Kidney (tissue), 14 donors: ENCODE measurements around the gene FKBP4. TPM values are rescaled to one million over a fixed set of nuclear protein-coding genes. Genes with fewer than 3 reads are reported as not detected.

Source experiments
- DNase-seq, 5 donors: peaks; one replicate each; pipeline ENCODE4 v3.0.0-alpha.2; 2013 to 2020
- FAIRE-seq: peaks from 2 replicates; lab custom pipeline; 2012; peaks lifted over from hg19 to GRCh38; lab: Jason Lieb, UNC
- H3K27ac ChIP-seq, 2 donors: one replicate each; pipeline ENCODE4 v1.7.0; 2013; ENCODE audit warnings: low read depth in 2 of 2, low read length in 2 of 2, inconsistent platforms in 1 of 2
- H3K27me3 ChIP-seq: one replicate; pipeline ENCODE4 v1.7.1; 2013; ENCODE audit warnings: low read length, inconsistent platforms; ENCODE audit not compliant: control insufficient read depth, insufficient read depth
- H3K36me3 ChIP-seq, 3 donors: one replicate each; pipeline versions ENCODE4 v1.7.0 to v1.7.1; 2013; ENCODE audit warnings: low read length in 3 of 3, control low read depth in 1 of 3, inconsistent platforms in 1 of 3; ENCODE audit not compliant: insufficient read depth in 3 of 3, control insufficient read depth in 2 of 3
- H3K4me1 ChIP-seq, 3 donors: one replicate each; pipeline versions ENCODE4 v1.7.0 to v1.7.1; 2013; ENCODE audit warnings: low read length in 3 of 3, inconsistent platforms in 1 of 3, low read depth in 1 of 3; ENCODE audit not compliant: control insufficient read depth in 2 of 3, insufficient read depth in 2 of 3
- H3K4me3 ChIP-seq, 3 donors: one replicate each; pipeline versions ENCODE4 v1.7.0 to v1.8.1; 2013; ENCODE audit warnings: low read length in 3 of 3, control low read depth in 1 of 3, inconsistent platforms in 1 of 3
- H3K9ac ChIP-seq, 3 donors: one replicate each; pipeline versions ENCODE4 v1.7.0 to v1.7.1; 2013; ENCODE audit warnings: low read length in 3 of 3, control low read depth in 1 of 3, inconsistent platforms in 1 of 3
- H3K9me3 ChIP-seq, 3 donors: one replicate each; pipeline versions ENCODE4 v1.7.0 to v1.7.1; 2013; ENCODE audit warnings: low read length in 3 of 3, control low read depth in 1 of 3, inconsistent platforms in 1 of 3; ENCODE audit not compliant: control insufficient read depth in 2 of 3, insufficient read depth in 1 of 3
- CTCF ChIP-seq: IDR thresholded peaks from 3 replicates; pipeline ENCODE4 v1.5.1; 2012; ENCODE audit warnings: mild to moderate bottlenecking, moderate library complexity, borderline replicate concordance; ENCODE audit not compliant: insufficient read depth; ENCODE audit errors: extremely low read depth
- intact Hi-C: fragments of 100-400 bp; cut with DNase I; formaldehyde crosslinking; loops from one replicate; pipeline ENCODE4 v1.11.1; 2022
- polyA plus RNA-seq: library from polyadenylated mRNA; stranded (reverse); fragments of 350-450 nt; fragmentation: Illumina TruSeq; extraction: RNeasy Lipid Tissue Mini Kit (QIAGEN cat#74804); gene quantifications from one replicate; pipeline ENCODE4 v1.2.3, GENCODE V29; 2014; ENCODE audit warnings: low read depth, low replicate concordance; ENCODE audit not compliant: insufficient read depth
- total RNA-seq: library from RNA; stranded (reverse); fragmentation: NEBNext Ultra II Directional; extraction: Animal tissue kit (Norgen Biotek cat#: 25700); gene quantifications from one replicate; pipeline ENCODE4 v1.2.1, GENCODE V29; 2021
- donor health status: control.
- donor health status: control.
- donor health status: control.
- donor health status: control.
- donor health status: control.
- donor health status: DM: yes; HTN: yes; CAD: no.
- donor health status: Normal renal cell carcinoma (clear cell type).

FKBP4 gene
- total and polyA plus RNA-seq, 2 donors from 2014 or later, result 70.2 to 114 TPM

DNA sequence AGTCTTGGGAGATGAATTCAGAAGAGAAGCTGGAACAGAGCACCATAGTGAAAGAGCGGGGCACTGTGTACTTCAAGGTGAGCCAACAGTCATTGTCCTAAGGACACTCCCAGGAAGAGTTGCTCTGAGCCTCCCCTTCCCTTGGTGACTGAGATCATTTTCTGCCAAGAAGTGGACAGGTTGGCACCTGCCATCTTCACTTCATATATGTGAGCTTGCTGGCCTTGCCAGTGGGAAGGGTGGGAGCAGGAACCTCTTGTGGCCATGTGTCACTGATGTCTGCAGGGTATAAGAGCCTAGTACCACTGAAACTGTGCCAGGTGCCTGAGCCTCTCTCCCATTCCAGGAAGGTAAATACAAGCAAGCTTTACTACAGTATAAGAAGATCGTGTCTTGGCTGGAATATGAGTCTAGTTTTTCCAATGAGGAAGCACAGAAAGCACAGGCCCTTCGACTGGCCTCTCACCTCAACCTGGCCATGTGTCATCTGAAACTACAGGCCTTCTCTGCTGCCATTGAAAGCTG lies 5.3 kb downstream of the FKBP4 start:
- no peak for FAIRE-seq
- Histone ChIP-seq H3K4me3 (no peak overlapping the region), H3K27ac (no peak overlapping the region), H3K36me3 (peaks cover 23 to 76% (median 60%) of the 10 kb centered on the region in 3 donors), H3K9me3 (no peaks in the 10 kb centered on the region), H3K9ac (no peak overlapping the region), H3K4me1 (peaks cover 9 to 31% (median 25%) of the 10 kb centered on the region in 3 donors), H3K27me3 (no peaks in the 10 kb centered on the region)
- TF ChIP-seq CTCF, result no peak
- intact Hi-C loops, result no loop called here
- DNase-seq, result peak in 1 of 5 donors; percentile 10

GRCh38 chr12:2801044-2801783 lies 6.4 kb downstream of the FKBP4 start:
- no peak for TF ChIP-seq CTCF
- no peak overlapping the region for H3K9ac ChIP-seq
- FAIRE-seq, result no peak
- no peak overlapping the region for H3K27ac ChIP-seq
- H3K9me3 ChIP-seq, result no peaks in the 10 kb centered on the region
- peaks cover 9 to 30% (median 25%) of the 10 kb centered on the region in 3 donors for H3K4me1 ChIP-seq
- peak in 1 of 5 donors; percentile 25 for DNase-seq
- H3K27me3 ChIP-seq, result no peaks in the 10 kb centered on the region
- peaks cover 23 to 76% (median 66%) of the 10 kb centered on the region in 3 donors for H3K36me3 ChIP-seq
- no peak overlapping the region for H3K4me3 ChIP-seq
- intact Hi-C loops, result no loop called here

- Histone ChIP-seq H3K4me1 (peaks cover 5 to 14% (median 10%) of the 10 kb centered on the region in 3 donors), H3K27me3 (no peaks in the 10 kb centered on the region), H3K27ac (no peak overlapping the region), H3K4me3 (no peak overlapping the region), H3K9me3 (no peaks in the 10 kb centered on the region), H3K9ac (no peak overlapping the region), H3K36me3 (peaks cover 12 to 54% (median 54%) of the 10 kb centered on the region in 3 donors)
- intact Hi-C loops, result no loop called here
- FAIRE-seq, result no peak
- TF ChIP-seq CTCF, result no peak
- DNase-seq, result no peak
These were observed 9.0 kb downstream of the FKBP4 start for GRCh38 chr12:2803635-2804392.
